OCI-LY3 (cell line): Measurements from ENCODE around the gene KIF18B.
A peak's percentile ranks its signal among the peaks of the same experiment; 100 is the strongest.

Source experiments
- H2AFZ ChIP-seq: fragments of 200-600, 300-600 bp; shearing (Covaris generic); 2 replicates; pipeline ENCODE4 v1.6.0; 2014; ENCODE audit warnings: antibody characterized with exemption, low read depth, low read length
- H3K27ac ChIP-seq: fragments of 200-600, 300-600 bp; sonication (generic); 2 replicates; pipeline ENCODE4 v1.5.1; 2014; ENCODE audit warnings: mild to moderate bottlenecking, low read length, moderate library complexity, mixed read lengths
- H3K27me3 ChIP-seq: fragments of 200-600, 300-600 bp; sonication (generic); 2 replicates; pipeline ENCODE4 v1.6.1; 2014; ENCODE audit warnings: low read depth, low read length, mixed read lengths
- H3K36me3 ChIP-seq: fragments of 200-600, 300-600 bp; sonication (generic); replicated peaks from 2 replicates; pipeline ENCODE3; 2014; ENCODE audit warnings: low read depth, low read length, mixed read lengths
- H3K4me1 ChIP-seq: fragments of 300-600, 200-600 bp; sonication (generic); 2 replicates; pipeline ENCODE4 v1.6.1; 2014; ENCODE audit warnings: low read length, mixed read lengths
- H3K4me2 ChIP-seq: fragments of 200-600, 300-600 bp; sonication (generic); 2 replicates; pipeline ENCODE4 v1.6.1; 2014; ENCODE audit warnings: low read length, mixed read lengths
- H3K4me3 ChIP-seq: fragments of 300-600, 200-600 bp; sonication (generic); 2 replicates; pipeline ENCODE4 v1.5.1; 2014; ENCODE audit warnings: antibody characterized with exemption, mild to moderate bottlenecking, low read length, moderate library complexity
- H3K79me2 ChIP-seq: fragments of 300-600, 200-600 bp; shearing (Covaris generic); 2 replicates; pipeline ENCODE4 v1.6.1; 2014; ENCODE audit warnings: mild to moderate bottlenecking, low read length, mixed read lengths
- H3K9ac ChIP-seq: fragments of 300-600, 200-600 bp; shearing (Covaris generic); 2 replicates; pipeline ENCODE4 v1.6.0; 2014; ENCODE audit warnings: mild to moderate bottlenecking, low read length, moderate library complexity
- H3K9me3 ChIP-seq: fragments of 200-600, 300-600 bp; shearing (Covaris generic); 2 replicates; pipeline ENCODE4 v1.6.1; 2014; ENCODE audit warnings: low read length, mixed read lengths; ENCODE audit not compliant: insufficient read depth
- H4K20me1 ChIP-seq: fragments of 200-600, 300-600 bp; sonication (generic); 2 replicates; pipeline ENCODE4 v1.6.1; 2016; ENCODE audit warnings: low read length, mixed read lengths; ENCODE audit not compliant: insufficient read depth
- CTCF ChIP-seq: fragments of 200-600, 300-600 bp; sonication (generic); IDR thresholded peaks from 2 replicates; pipeline ENCODE4 v1.5.1; 2014; ENCODE audit warnings: antibody characterized with exemption, low read length, low read depth
- EZH2phosphoT487 ChIP-seq: fragments of 200-600 bp; shearing (Covaris generic); IDR thresholded peaks from 2 replicates; pipeline ENCODE4 v1.6.1; 2018; ENCODE audit warnings: antibody characterized with exemption, mixed run types, low read depth

The KIF18B gene

GRCh38 chr17:44990994-44991393 lies 43.4 kb upstream of the KIF18B start:
- Histone ChIP-seq H3K4me3 (no peak overlapping the region), H3K9me3 (no peaks in the 10 kb centered on the region), H3K4me1 (peaks cover 4% of the 10 kb centered on the region; the same call in 1 of the 2 replicates), H3K27me3 (peaks cover under 1% of the 10 kb centered on the region; the same call in 1 of the 2 replicates), H4K20me1 (no peaks in the 10 kb centered on the region), H3K79me2 (no peaks in the 10 kb centered on the region), H2AFZ (no peak overlapping the region), H3K9ac (no peak overlapping the region), H3K36me3 (no peaks in the 10 kb centered on the region), H3K27ac (no peak overlapping the region), H3K4me2 (no peak overlapping the region)
- TF ChIP-seq EZH2phosphoT487 (no peak), CTCF (no peak)

GRCh38 chr17:44989552-44990138 lies 42.1 kb upstream of the KIF18B start:
- Histone ChIP-seq H4K20me1 (no peaks in the 10 kb centered on the region), H3K4me1 (peaks cover 4% of the 10 kb centered on the region; the same call in 1 of the 2 replicates), H2AFZ (no peak overlapping the region), H3K27me3 (peaks cover 6% of the 10 kb centered on the region; the same call in 1 of the 2 replicates), H3K79me2 (no peaks in the 10 kb centered on the region), H3K4me2 (no peak overlapping the region), H3K9me3 (no peaks in the 10 kb centered on the region), H3K9ac (no peak overlapping the region), H3K27ac (no peak overlapping the region), H3K4me3 (no peak overlapping the region), H3K36me3 (no peaks in the 10 kb centered on the region)
- no peak for TF ChIP-seq CTCF

GRCh38 chr17:44988044-44988942 lies 40.7 kb upstream of the KIF18B start:
- peaks cover 12% of the 10 kb centered on the region; the same call in 1 of the 2 replicates for H3K4me1 ChIP-seq
- 0 out of 2 replicates have a peak overlapping the region, but pooled peaks have one; percentile 86 for H2AFZ ChIP-seq
- no peaks in the 10 kb centered on the region for H4K20me1 ChIP-seq
- no peaks in the 10 kb centered on the region for H3K36me3 ChIP-seq
- H3K9me3 ChIP-seq = no peaks in the 10 kb centered on the region
- H3K4me2 ChIP-seq = peak overlapping the region; percentile 69
- peak overlapping the region; percentile 70 for H3K4me3 ChIP-seq
- no peak for TF ChIP-seq EZH2phosphoT487
- no peak for TF ChIP-seq CTCF
- no peak overlapping the region for H3K27ac ChIP-seq
- peak overlapping the region; percentile 29; the same call in 1 of the 2 replicates for H3K9ac ChIP-seq
- no peaks in the 10 kb centered on the region for H3K79me2 ChIP-seq
- H3K27me3 ChIP-seq = peaks cover 6% of the 10 kb centered on the region; the same call in 1 of the 2 replicates

- Histone ChIP-seq H3K79me2 (no peaks in the 10 kb centered on the region), H2AFZ (no peak overlapping the region), H3K9me3 (no peaks in the 10 kb centered on the region), H3K4me2 (no peak overlapping the region), H4K20me1 (no peaks in the 10 kb centered on the region), H3K4me1 (peaks cover 12% of the 10 kb centered on the region; the same call in 1 of the 2 replicates), H3K9ac (no peak overlapping the region), H3K27me3 (peaks cover 27% of the 10 kb centered on the region), H3K27ac (no peak overlapping the region), H3K36me3 (no peaks in the 10 kb centered on the region), H3K4me3 (no peak overlapping the region)
- TF ChIP-seq CTCF (no peak), EZH2phosphoT487 (no peak)
These were observed 36.0 kb upstream of the KIF18B start for GRCh38 chr17:44983563-44983962.
